LNCAP (cell line): ENCODE results near the gene FZD8.

Experiments used
- TF ChIP-seq, protein P1 (sequence below): fragments of 450-650 bp; IDR thresholded peaks from 2 replicates; pipeline ENCODE4 v1.5.1; 2017; ENCODE audit warnings: mild to moderate bottlenecking

The FZD8 gene

DNA sequence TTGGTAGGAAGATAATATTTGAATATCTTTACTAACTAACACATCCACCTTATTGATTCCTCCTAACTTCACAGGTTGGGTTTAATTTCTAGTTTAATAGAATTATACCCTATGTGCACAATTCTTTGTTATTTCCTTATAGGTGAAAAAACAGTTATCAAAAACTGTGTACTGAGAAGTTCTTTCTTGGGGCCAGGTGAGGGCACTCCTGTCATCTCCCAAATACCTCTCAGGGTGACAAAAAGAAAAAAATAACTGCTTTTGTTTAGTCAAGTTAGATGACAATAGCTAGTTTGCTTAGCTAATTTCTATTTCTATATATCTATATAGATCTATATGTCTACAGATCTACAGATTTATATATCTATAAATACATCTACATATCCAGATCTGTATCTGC is 10.1 kb downstream of the FZD8 start:
- TF ChIP-seq, protein P1, sequence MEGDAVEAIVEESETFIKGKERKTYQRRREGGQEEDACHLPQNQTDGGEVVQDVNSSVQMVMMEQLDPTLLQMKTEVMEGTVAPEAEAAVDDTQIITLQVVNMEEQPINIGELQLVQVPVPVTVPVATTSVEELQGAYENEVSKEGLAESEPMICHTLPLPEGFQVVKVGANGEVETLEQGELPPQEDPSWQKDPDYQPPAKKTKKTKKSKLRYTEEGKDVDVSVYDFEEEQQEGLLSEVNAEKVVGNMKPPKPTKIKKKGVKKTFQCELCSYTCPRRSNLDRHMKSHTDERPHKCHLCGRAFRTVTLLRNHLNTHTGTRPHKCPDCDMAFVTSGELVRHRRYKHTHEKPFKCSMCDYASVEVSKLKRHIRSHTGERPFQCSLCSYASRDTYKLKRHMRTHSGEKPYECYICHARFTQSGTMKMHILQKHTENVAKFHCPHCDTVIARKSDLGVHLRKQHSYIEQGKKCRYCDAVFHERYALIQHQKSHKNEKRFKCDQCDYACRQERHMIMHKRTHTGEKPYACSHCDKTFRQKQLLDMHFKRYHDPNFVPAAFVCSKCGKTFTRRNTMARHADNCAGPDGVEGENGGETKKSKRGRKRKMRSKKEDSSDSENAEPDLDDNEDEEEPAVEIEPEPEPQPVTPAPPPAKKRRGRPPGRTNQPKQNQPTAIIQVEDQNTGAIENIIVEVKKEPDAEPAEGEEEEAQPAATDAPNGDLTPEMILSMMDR = peak; percentile 54

DNA sequence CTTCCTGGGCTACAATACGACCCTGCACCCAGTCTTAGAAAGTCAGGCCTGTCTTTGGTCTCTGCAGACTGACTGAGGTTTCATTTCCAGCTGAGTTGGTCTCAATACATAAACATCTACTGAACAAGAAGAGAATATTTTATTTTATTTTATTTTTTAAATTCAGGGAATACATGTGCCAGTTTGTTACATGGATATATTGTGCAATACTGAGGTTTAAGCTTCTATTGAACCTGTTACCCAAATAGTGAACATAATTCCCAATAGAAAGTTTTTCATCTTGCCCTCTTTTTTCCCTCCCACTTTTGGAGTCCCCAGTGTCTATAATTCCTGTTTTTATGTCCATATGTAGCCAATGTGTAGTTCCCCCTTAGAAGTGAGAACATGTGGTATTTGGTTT is 10.7 kb downstream of the FZD8 start:
- TF ChIP-seq, protein P1 = no peak

DNA sequence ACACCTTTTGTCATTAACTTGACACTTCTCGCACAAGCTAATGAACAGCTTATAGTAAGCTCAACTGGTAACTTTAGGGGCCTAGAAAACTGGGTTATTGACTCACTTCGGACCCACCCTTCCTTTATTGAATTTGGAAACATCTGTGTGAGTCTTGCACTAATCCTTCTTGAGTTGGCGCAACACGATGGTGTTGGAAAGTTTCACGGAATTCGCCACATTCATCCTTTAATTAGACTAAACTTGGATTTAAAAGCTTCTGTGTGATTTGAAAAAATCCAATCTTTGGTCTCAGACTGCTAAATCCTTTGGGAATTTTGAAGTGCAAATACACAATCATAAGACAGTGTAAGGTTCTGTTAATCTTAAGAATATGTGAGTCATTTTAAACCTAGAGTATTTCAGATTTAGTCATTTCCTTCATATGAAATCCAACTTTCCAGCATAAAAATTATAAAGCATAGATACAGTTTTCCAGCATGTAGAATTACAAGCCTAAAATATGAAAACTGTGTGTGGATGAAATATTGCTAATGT is 15.1 kb downstream of the FZD8 start:
- TF ChIP-seq, protein P1 = no peak

DNA sequence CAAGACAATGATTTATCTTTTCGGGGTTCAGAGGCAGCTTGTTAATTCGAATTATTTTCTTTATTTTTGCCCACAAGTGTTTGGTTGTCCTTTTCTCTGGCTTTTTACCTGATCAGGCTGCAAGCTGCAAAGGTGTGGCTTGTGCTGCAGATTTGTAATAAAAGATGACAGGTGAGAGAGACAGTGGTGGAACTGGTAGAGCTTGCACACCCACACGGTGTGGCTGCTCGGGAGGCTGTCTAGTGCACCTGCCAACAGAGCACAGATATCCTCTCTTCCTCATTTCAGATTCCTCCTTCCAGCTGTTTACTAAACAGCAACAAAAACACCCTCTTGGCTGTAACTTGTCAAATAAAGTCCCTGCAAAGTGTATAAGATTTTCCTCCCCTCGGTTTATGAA is 27.8 kb downstream of the FZD8 start:
- TF ChIP-seq, protein P1 = no peak

DNA sequence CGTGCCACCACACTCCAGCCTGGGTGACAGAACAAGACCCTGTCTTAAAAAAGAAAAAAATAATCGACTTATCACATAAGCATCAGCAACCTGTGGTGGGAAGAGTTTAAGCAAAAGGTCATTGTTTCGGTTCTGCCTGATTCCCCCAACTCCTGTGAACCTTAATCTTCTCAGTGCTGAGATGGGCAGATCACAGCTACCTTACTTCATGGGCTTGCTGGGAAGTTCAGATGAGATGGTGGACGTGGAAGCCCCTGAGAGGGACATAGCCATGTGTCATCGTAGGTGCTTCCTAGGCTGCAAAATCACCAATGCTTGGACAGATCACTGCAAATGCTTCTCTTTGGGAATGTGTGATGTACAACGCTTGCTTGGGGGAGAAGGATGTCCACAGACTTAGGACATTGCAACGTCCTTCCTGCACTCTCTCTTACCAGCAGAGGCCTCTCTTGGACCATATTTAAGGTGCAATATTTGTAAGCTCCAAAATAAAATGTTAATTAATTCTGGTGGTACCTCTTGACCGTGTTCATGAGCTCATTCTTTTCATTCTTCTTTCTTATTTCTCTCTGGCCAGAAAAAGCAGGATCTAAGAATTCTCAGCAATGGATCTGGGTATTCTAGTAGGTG is 28.4 kb downstream of the FZD8 start:
- TF ChIP-seq, protein P1 = peak; percentile 55

DNA sequence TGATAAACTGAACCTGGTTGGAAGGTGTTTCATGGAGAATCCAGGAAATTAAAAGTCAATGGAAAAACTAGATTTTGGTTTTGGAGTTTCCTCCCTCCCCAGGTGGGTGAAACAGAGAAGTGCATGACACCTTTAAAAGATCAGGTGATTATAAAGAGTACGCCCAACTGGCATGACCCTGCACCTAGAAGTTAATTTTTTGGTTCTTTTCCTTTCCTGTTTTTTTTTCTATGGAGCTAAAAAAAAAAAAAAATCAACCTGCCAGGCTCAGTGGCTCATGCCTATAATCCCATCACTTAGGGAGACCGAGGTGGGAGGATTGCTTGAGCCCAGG is 29.0 kb downstream of the FZD8 start:
- TF ChIP-seq, protein P1 = no peak

DNA sequence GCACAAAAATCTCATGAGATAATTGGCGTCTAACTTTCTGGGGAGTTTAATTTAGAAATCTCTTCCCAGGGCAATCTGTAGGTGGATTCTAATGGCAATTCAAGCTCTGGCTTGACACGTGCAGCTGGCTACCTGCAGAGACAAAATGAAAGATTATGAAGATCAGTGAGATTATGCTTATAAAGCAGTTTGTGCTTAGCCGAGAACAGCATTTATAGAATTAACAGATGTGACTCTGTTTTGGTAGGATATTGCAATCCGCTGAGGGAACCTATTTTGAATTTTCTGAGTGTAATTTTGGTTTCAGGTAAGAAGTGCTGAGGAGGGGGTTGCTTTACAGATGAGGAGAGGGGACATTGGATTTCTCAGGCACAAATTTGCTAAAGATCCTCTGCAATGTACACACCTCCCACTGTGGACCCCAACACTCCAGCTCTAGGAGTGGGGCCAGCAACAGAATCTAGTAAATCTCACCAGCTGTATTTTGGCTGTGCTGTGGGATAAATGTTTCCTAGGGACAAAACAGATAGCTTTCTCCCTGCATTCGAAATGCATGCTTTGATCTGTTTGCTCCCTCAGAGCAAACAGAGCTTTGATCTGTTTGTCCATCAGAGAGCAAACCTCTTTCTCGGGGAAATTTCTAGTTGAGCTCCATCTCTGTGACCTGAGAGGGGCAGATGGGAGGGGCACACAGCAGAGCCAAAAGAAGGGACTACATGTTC is 29.6 kb downstream of the FZD8 start:
- TF ChIP-seq, protein P1 = no peak
